Measurements from ENCODE around the gene MET.

GRCh38 chr7:116752305-116753074, 80.5 kb downstream of the MET start:
- TF ChIP-seq SP1 (IDR thresholded peaks at IDR 0.05) (no peak), CTCF (IDR thresholded peaks at IDR 0.05; ENCODE audit: low read depth, low read length, missing input control) (no peak), JUND (IDR thresholded peaks at IDR 0.05) (no peak), YY1 (IDR thresholded peaks at IDR 0.05) (no peak), REST (IDR thresholded peaks at IDR 0.05) (no peak), MAX (IDR thresholded peaks at IDR 0.05) (no peak), TAF1 (conservative IDR thresholded peaks at IDR 0.05) (no peak), GABPA (IDR thresholded peaks at IDR 0.05 in 1 of 2, conservative IDR thresholded peaks at IDR 0.05 in 1 of 2) (no peak), ATF3 (IDR thresholded peaks at IDR 0.05) (no peak), ZBTB33 (IDR thresholded peaks at IDR 0.05) (no peak), HNF4A (conservative IDR thresholded peaks at IDR 0.05) (no peak), RAD21 (IDR thresholded peaks at IDR 0.05) (no peak), FOXA2 (IDR thresholded peaks at IDR 0.05) (no peak)
